HG03439 (cell line): ENCODE results near the gene CMTM7.

Source experiments
- ATAC-seq: cut with Tn5 transposase; IDR thresholded peaks from one replicate; pipeline ENCODE4 v1.9.1; 2021; ENCODE audit warnings: mild to moderate bottlenecking, moderate library complexity; ENCODE audit not compliant: unreplicated experiment

CMTM7 gene

DNA sequence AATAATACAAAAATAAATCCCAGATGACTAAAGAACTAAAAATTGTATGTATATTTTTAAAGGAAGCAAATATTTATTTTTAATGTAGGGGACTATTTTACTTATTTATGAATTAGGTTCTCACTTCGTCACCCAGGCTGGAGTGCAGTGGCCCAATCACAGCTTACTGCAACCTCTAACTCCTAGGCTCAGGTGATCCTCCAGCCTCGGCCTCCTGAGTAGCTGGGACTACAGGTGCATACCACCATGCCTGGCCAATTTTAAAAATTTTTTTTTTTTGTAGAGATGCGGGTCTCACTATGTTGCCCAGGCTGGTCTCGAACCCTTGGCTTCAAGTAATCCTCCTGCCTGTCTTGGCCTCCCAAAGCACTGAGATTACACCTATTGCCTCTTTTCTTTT is 42.6 kb downstream of the CMTM7 start:
- no peak for ATAC-seq

GRCh38 chr3:32435911-32436815 is 44.5 kb downstream of the CMTM7 start:
- no peak for ATAC-seq

DNA sequence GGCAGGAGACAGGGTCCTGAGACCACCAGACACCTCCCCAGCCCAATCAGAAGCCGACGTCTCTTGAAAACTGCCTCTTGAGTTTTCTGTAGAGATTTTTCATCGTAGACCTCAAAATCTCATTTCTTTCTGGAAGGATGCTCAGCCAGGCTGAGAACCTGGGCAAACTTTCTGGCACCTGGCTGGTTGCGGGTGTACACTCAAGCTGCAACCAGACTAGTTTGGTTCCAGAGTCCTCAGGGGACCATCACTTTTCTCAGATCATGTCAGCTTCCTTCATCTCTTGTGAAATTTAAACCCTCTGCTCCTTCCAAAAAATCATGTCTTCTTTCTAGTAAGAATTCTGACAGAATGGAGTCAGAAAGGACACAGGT is 45.1 kb downstream of the CMTM7 start:
- ATAC-seq: no peak

GRCh38 chr3:32437896-32438295 is 46.2 kb downstream of the CMTM7 start:
- ATAC-seq: no peak

GRCh38 chr3:32438596-32439344 is 47.1 kb downstream of the CMTM7 start:
- ATAC-seq: peak; percentile 88

DNA sequence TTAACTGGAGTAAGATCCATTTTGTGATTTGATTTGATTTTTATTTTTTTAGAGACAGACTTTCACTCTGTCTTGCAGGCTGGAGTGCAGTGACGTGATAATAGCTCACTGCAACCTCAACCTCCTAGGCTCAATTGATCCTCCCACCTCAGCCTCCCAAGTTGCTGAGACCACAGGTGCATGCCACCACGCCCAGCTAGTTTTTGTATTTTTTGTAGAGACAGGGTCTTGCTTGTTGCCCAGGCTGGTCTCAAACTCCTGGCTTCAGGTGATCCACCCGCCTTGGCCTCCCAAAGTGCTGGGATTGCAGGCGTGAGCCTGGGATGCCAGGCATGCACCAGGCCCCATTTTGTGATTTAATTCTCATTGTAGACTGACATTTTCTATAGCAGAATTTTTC is 47.8 kb downstream of the CMTM7 start:
- peak; percentile 15 for ATAC-seq

- ATAC-seq: no peak
These were observed 49.1 kb downstream of the CMTM7 start for GRCh38 chr3:32440611-32441350.

DNA sequence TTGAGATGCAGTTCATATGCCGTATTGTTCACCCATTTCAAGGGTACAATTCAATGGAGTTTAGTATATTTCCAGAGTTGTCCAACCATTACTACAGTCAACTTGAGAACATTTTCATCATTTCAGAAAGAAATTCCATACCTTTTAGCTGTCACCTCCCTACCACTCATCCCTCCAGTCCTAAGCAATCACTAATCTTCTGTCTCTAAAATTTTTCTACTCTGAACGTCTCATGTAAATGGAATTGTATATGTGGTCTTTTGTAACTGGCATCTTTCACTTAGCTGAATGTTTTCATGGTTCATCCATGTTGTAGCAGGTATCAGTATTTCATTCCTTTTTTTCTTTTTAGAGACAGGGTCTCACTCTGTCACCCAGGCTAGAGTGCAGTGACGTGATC is 51.1 kb downstream of the CMTM7 start:
- no peak for ATAC-seq

- ATAC-seq: no peak
These were observed 51.8 kb downstream of the CMTM7 start for GRCh38 chr3:32443478-32443877.

GRCh38 chr3:32447865-32448400 is 56.3 kb downstream of the CMTM7 start:
- no peak for ATAC-seq

DNA sequence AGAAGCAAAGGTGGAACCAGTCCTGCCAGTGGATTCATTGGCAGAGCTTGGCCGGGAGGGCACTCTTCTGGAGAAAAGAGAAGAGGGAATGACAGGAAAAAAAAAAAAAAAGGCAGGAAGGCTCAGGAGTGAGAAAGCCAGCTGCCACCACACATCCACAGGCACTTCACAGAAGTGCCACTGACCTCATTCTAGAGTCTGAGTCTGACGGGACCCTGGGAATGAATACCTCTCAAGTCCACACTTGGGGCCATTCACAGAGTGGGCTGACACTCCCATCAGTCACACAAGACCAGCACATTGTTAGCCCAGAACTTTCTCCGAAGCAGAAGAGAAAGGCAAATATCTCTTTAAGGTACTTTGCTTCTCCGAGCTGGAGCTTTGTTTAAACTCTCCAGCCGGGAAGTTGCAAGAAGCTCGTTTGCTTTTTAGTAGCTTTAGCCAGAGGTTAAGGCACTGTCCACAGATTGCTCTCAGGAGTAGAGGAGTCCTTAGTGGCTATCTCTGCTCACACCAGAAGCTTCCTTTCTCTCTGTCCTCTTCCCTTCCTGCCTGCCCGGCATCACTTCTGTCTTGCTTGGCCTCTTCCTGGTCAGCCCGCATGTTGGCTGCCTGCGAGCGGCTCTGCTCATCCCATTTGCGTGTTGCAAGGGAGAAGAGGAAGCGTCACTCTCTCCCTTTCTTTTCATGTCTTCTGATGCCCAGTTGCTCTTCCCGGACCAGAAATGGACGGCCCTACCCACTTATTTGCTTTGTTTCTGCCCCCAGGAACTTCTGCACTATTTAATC is 57.2 kb downstream of the CMTM7 start:
- ATAC-seq: no peak

DNA sequence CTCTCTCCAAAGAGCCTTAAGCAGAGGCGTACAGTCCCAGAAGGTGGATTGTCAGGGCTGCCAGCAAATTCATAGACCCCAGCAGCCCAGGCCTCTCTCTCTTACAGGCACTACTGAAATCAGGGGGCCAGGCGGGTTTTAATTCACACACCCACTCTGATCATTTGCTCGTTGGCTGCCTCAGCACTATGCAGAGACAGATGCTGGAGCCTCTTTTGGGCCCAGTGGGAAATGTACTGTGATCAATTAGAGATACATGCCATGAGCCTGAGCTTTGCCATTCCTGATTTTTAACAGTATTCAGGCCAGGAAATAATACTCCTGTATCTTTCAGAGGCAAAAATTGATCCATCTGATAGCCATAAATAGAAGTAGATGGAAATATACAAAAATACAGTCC is 58.0 kb downstream of the CMTM7 start:
- ATAC-seq: no peak

- no peak for ATAC-seq
These were observed 58.8 kb downstream of the CMTM7 start for GRCh38 chr3:32450426-32450825.

- no peak for ATAC-seq
These were observed 59.5 kb downstream of the CMTM7 start for GRCh38 chr3:32450992-32451659.

GRCh38 chr3:32452009-32452408 is 60.4 kb downstream of the CMTM7 start:
- no peak for ATAC-seq

GRCh38 chr3:32453346-32453745 is 61.7 kb downstream of the CMTM7 start:
- ATAC-seq: no peak

GRCh38 chr3:32454111-32454510 is 62.5 kb downstream of the CMTM7 start:
- no peak for ATAC-seq

DNA sequence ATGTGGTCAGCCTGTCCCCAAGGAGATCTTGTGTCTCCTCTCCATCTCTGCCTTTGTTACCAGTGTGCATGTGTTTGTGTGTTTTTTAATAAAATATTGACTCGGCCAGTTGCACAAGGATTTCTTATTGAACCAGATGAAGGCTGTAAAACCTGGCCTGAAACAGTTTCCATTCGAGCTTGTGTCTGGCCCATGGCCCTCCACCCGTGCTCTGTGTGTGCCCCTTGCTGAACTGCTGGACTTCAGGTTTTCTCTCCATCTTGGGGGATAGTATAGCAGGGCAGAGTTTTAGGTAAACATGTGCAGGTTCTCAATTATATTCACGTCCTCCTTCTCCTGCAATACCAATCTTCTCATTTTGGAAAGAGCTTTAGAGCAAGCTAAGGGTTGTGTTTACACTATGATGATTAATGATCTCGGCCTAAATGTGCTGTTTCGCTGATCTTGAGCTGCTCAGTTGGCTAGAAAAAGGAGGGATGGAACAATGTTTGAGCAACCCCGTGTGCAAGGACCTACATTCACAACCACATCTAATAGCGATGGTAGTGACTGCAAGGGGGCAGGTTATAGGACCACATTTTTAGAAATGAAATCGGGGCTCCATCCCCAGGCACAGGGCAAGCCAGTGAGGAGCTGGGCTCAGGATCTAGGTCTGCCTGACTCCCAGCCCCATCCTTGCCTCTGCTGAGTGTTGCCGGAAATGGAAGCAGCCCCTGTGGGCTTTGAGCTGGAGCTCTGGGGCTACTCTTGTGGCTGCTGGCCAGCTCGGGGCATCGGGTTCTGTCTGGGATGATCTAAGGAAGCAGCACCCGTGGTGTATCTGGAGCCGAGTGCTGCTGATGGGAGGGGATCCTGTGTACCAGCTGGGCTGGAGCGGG is 63.3 kb downstream of the CMTM7 start:
- no peak for ATAC-seq
